ENCODE results near the gene ULBP2. TPM values are rescaled to one million over a fixed set of nuclear protein-coding genes. Genes with fewer than 3 reads are reported as not detected.

The ULBP2 gene
- total and polyA plus RNA-seq, 2 of the 8 experiments (the other 6 are each of a cell fraction or from before 2014, with no cell fraction given) = 0.05 TPM; not detected in 1

GRCh38 chr6:149921361-149921760 is 20.5 kb upstream of the ULBP2 start:
- DNase-seq (ENCODE audit: low read depth in 1 of 2, low spot score in 2 of 2) = no peak
- no peak for TF ChIP-seq CHD2 (IDR thresholded peaks at IDR 0.05; ENCODE audit: low read length)
- TF ChIP-seq SP2 (IDR thresholded peaks at IDR 0.05; ENCODE audit: low read length) = no peak
- TF ChIP-seq HDAC2 (IDR thresholded peaks at IDR 0.05; ENCODE audit: borderline replicate concordance in 1 of 2, low read depth in 2 of 2, low read length in 2 of 2) = no peak
- no peak for TF ChIP-seq GABPA (IDR thresholded peaks at IDR 0.05; ENCODE audit: borderline replicate concordance, insufficient read depth, low read length)
- TF ChIP-seq POU5F1 (IDR thresholded peaks at IDR 0.05; ENCODE audit: low read depth, low read length) = no peak
- no peak for TF ChIP-seq BRCA1 (IDR thresholded peaks at IDR 0.05; ENCODE audit: low read depth, low read length)
- no peak for TF ChIP-seq EZH2 (IDR thresholded peaks at IDR 0.05; ENCODE audit: low read depth, low read length, severe bottlenecking)
- TF ChIP-seq CHD1 (IDR thresholded peaks at IDR 0.05; ENCODE audit: low read depth, low read length) = no peak
- TF ChIP-seq MAFK (IDR thresholded peaks at IDR 0.05; ENCODE audit: low read depth, low read length) = no peak
- TF ChIP-seq RNF2 (IDR thresholded peaks at IDR 0.05; ENCODE audit: borderline replicate concordance, low read depth, low read length, missing control alignments, poor library complexity, severe bottlenecking) = no peak
- no peak for TF ChIP-seq CBX8 (IDR thresholded peaks at IDR 0.05; ENCODE audit: borderline replicate concordance, low read depth, low read length)
- TF ChIP-seq KDM1A (IDR thresholded peaks at IDR 0.05; ENCODE audit: borderline replicate concordance, low read length) = no peak
- TF ChIP-seq POLR2A (IDR thresholded peaks at IDR 0.05; ENCODE audit: control extremely low read depth in 1 of 2, low read depth in 2 of 2, low read length in 2 of 2) = no peak
- TF ChIP-seq SAP30 (IDR thresholded peaks at IDR 0.05; ENCODE audit: insufficient read depth, insufficient replicate concordance, low read length) = no peak

More at GRCh38 chr6:149921361-149921760, 20.5 kb upstream of the ULBP2 start:
- Histone ChIP-seq H4K20me1 (replicated peaks in 1 of 2; ENCODE audit: control insufficient read depth in 1 of 2, insufficient read depth in 2 of 2, low read length in 2 of 2) (peaks cover 3 to 6% of the 10 kb centered on the region in 2 experiments), H3K4ac (replicated peaks; ENCODE audit: insufficient read length, low read depth, low read length) (no peak overlapping the region), H3K4me1 (replicated peaks in 1 of 4; ENCODE audit: control insufficient read depth in 3 of 4, insufficient read depth in 4 of 4, low read length in 3 of 4) (peaks cover 0 to 5% (median 0%) of the 10 kb centered on the region in 4 experiments; a peak in 2 of 7 replicates), H4K91ac (replicated peaks; ENCODE audit: insufficient read length, low read length) (no peak overlapping the region), H4K8ac (ENCODE audit: extremely low read depth, insufficient read depth, low read length) (no peak overlapping the region), H3K18ac (ENCODE audit: extremely low read depth, low read length) (no peak overlapping the region), H2BK20ac (ENCODE audit: low read length) (no peak overlapping the region), H3K23me2 (ENCODE audit: low read depth, low read length) (peaks cover 12% of the 10 kb centered on the region; the same call in 1 of the 2 replicates), H2BK15ac (ENCODE audit: low read length) (no peak overlapping the region), H3K14ac (ENCODE audit: insufficient read length) (no peak overlapping the region), H3K9me3 (ENCODE audit: insufficient read depth in 2 of 2, low read depth in 1 of 2, low read length in 1 of 2) (no peaks in the 10 kb centered on the region; a peak in 1 of 4 replicates), H3K23ac (ENCODE audit: insufficient read length) (no peak overlapping the region), H3K56ac (replicated peaks; ENCODE audit: insufficient read length, low read depth, low read length) (no peak overlapping the region), H3K4me2 (ENCODE audit: insufficient read depth in 1 of 2, low read depth in 2 of 2, low read length in 2 of 2) (no peak overlapping the region; a peak in 1 of 4 replicates), H2BK12ac (ENCODE audit: low read depth, low read length) (0 out of 2 replicates have a peak overlapping the region, but pooled peaks have one; percentile 17), H2BK5ac (ENCODE audit: low read depth, low read length) (no peak overlapping the region), H3K36me3 (ENCODE audit: control insufficient read depth in 2 of 4, insufficient read depth in 4 of 4, low read length in 3 of 4) (peaks cover 0 to 3% (median 0%) of the 10 kb centered on the region in 4 experiments; a peak in 1 of 8 replicates), H3K9ac (replicated peaks in 1 of 4; ENCODE audit: extremely low read depth in 1 of 4, low read depth in 3 of 4, low read length in 3 of 4) (no peak overlapping the region), H2BK120ac (replicated peaks; ENCODE audit: low read depth, low read length) (no peak overlapping the region), H3K79me2 (ENCODE audit: control insufficient read depth in 1 of 2, insufficient read depth in 2 of 2, low read length in 2 of 2) (no peaks in the 10 kb centered on the region), H3K27ac (ENCODE audit: low read depth, low read length) (no peak overlapping the region), H3K79me1 (ENCODE audit: low read depth, low read length) (no peaks in the 10 kb centered on the region), H2AFZ (ENCODE audit: low read length) (no peak overlapping the region), H3K27me3 (replicated peaks in 1 of 4; ENCODE audit: control insufficient read depth in 3 of 4, extremely low read depth in 1 of 4, insufficient read depth in 3 of 4, low read length in 3 of 4) (peaks cover 39 to 62% (median 56%) of the 10 kb centered on the region in 4 experiments), H2AK5ac (ENCODE audit: low read depth, low read length) (no peak overlapping the region), H4K5ac (ENCODE audit: insufficient read length, low read depth, low read length) (no peak overlapping the region), H3K4me3 (ENCODE audit: extremely low read depth in 1 of 4, insufficient read depth in 2 of 4, low read depth in 3 of 4, low read length in 4 of 4) (no peak overlapping the region)
- no peak for FAIRE-seq
- 91% methylated on average over 6 of the region's 6 CpGs; no CpG with 5 or more reads in 1 of the 2 experiments for WGBS, 2 experiments (ENCODE audit: extremely low coverage in 1 of 2, insufficient coverage in 1 of 2, insufficient read length in 1 of 2, insufficient replicate concordance in 2 of 2, low coverage in 1 of 2, low lambda C conversion rate in 2 of 2, missing lambda C conversion rate in 1 of 2)
- ChIA-PET POLR2A (ENCODE audit: partially characterized antibody) (no interaction called here), CTCF (ENCODE audit: partially characterized antibody) (interaction anchor here (1.2 to 2.1 kb wide), 4 partner anchors 15 to 87 kb away, joined by 3 to 5 read pairs (median 4); no protein-coding TSS in a partner anchor)

Data from H1 (cell line).